NCI-H1417 (cell line): ENCODE data around the gene NXPE3.

Experiments
- DNase-seq, 3 experiments: peaks; one replicate each; lab custom pipeline; 2025; lab: John Stamatoyannopoulos, UW

NXPE3 gene

GRCh38 chr3:101803173-101803782 is 24.3 kb downstream of the NXPE3 start:
- peak; percentile 21 to 78 (median 67) for DNase-seq

- DNase-seq, result no peak
Observed at GRCh38 chr3:101803939-101804338, 24.9 kb downstream of the NXPE3 start.

GRCh38 chr3:101806491-101806890 is 27.5 kb downstream of the NXPE3 start:
- no peak for DNase-seq

GRCh38 chr3:101807888-101808287 is 28.9 kb downstream of the NXPE3 start:
- DNase-seq, result no peak

- DNase-seq, result peak in 1 of 3 experiments; percentile 50
Observed at GRCh38 chr3:101809178-101810021, 30.4 kb downstream of the NXPE3 start.

GRCh38 chr3:101810022-101810418 is 31.0 kb downstream of the NXPE3 start:
- no peak for DNase-seq

GRCh38 chr3:101811875-101812274 is 32.9 kb downstream of the NXPE3 start:
- DNase-seq, result no peak

- no peak for DNase-seq
Observed at GRCh38 chr3:101812895-101813294, 33.9 kb downstream of the NXPE3 start.

GRCh38 chr3:101813817-101814440 is 34.9 kb downstream of the NXPE3 start:
- DNase-seq, result peak in 1 of 3 experiments; percentile 24

GRCh38 chr3:101814835-101815234 is 35.8 kb downstream of the NXPE3 start:
- DNase-seq, result peak in 1 of 3 experiments; percentile 16

- DNase-seq, result no peak
Observed at GRCh38 chr3:101816215-101817149, 37.5 kb downstream of the NXPE3 start.

GRCh38 chr3:101817992-101818391 is 39.0 kb downstream of the NXPE3 start:
- DNase-seq, result no peak

GRCh38 chr3:101819649-101820206 is 40.7 kb downstream of the NXPE3 start:
- no peak for DNase-seq

- no peak for DNase-seq
Observed at GRCh38 chr3:101821503-101821902, 42.5 kb downstream of the NXPE3 start.

- no peak for DNase-seq
Observed at GRCh38 chr3:101823525-101823924, 44.5 kb downstream of the NXPE3 start.

- DNase-seq, result no peak
Observed at GRCh38 chr3:101824702-101825101, 45.7 kb downstream of the NXPE3 start.

GRCh38 chr3:101825904-101826445 is 47.0 kb downstream of the NXPE3 start:
- DNase-seq, result no peak

GRCh38 chr3:101827211-101828174 is 48.5 kb downstream of the NXPE3 start:
- DNase-seq, result peak in 1 of 3 experiments; percentile 32

- peak in 1 of 3 experiments; percentile 11 for DNase-seq
Observed at GRCh38 chr3:101828276-101828675, 49.3 kb downstream of the NXPE3 start.
